AG20443 (cell line): ENCODE results near the gene LETMD1.
"Not testable (repeated sequence)": the region's sequence is repeated elsewhere in the genome, so short reads cannot be mapped to it uniquely, and the experiment has no call there.

Source experiments
- DNase-seq: peaks from one replicate; pipeline ENCODE4 v3.0.0; 2012; ENCODE audit warnings: low spot score, mixed read lengths

LETMD1 gene, protein sequence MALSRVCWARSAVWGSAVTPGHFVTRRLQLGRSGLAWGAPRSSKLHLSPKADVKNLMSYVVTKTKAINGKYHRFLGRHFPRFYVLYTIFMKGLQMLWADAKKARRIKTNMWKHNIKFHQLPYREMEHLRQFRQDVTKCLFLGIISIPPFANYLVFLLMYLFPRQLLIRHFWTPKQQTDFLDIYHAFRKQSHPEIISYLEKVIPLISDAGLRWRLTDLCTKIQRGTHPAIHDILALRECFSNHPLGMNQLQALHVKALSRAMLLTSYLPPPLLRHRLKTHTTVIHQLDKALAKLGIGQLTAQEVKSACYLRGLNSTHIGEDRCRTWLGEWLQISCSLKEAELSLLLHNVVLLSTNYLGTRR

DNA sequence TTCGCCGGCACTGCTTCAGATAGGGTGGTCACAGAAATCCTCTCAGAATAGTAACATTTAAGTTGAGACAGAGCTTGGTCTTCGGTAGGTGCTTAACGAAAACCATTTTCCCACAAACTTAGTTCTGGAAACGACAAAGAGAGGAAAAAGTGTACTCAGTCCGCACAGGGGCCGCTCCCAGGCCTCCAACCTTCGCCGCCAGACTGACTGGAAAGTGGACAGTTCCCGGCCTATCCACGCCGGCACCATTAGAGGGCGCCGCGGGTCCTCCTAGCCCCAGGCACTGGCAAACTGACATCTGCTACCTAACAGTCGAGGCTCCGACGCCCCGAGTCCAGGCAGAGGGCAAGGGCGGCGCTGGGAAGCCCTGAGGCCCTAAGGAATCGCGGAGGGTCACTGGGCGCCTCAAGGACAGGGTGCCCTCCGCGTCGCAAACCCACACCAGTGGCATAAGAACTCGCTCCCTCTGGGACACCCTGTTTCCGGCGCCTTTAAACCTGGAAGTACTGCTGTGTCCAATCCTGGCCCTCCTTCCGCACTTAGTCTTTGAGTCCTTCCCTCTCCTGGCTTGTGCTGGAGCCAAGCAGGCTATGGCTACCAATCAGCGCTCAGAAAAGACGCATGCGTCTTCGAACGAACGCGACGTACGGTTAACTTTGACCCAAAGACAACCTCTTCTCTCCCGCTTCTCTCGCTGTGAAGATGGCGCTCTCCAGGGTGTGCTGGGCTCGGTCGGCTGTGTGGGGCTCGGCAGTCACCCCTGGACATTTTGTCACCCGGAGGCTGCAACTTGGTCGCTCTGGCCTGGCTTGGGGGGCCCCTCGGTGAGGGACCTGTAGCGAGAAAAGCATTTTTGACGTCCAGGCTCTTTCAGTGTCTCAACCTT lies at the start of gene LETMD1:
Gene LETMD1 (plus strand): TSS at position 673 of the 886 bp plus-strand sequence. CDS start 30 bp downstream, at position 703.
- DNase-seq = peak; percentile 96

DNA sequence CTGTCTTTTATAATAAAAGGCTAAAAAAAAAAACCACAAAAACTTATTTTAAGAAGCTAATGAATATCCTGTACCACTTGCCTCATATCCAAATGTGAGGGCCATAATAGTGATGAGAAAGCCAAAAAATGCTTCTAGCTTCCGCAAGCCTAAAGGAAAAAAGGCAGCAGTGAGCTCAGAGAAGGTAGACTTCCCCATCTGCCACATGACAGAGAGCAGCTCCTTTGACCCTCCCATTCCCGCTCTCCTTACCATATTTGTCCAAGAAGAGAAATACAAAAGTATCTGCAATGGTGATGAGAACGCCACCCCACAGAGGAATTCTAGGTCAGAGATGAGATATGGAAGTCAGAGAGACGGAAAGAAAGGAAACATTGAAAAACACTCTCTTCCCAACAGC lies 49.0 kb upstream of the LETMD1 start:
- DNase-seq = no peak

DNA sequence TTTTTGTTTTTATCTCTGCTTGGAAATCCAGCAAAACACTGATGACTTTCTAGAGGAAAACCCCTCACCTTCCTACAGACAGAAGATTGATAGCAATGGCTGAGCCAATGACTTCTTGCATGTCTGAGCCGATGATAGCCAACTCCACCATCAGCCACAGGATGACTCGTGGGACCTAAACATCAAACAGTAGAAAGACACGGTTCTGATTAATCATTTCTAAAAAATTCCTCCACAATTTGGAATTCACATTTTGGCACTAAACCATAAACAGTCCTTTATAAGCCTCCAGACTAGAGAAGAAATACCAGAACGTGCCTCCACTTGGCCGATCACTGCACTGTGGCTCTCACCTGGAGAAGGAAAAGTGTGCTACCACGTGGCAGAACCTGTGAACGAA lies 47.9 kb upstream of the LETMD1 start:
- DNase-seq = peak; percentile 57

DNA sequence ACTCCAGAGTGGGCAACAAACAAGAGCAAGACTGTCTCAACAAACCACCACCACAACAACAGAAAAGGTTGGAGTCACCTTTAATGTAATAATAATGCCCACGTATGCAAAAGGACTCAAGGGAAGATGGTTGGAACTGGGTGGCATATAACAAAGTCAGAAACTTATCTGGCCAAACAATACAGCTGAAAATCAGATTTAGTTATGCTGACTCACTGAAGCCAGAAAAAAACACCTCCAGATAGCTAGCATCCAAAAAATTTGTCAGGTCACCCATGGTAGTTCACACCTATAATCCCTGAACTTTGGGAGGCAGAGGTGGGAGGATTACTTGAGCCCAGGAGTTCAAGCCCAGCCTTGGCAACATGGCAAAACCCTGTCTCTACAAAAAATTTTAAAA lies 46.3 kb upstream of the LETMD1 start:
- DNase-seq = no peak

DNA sequence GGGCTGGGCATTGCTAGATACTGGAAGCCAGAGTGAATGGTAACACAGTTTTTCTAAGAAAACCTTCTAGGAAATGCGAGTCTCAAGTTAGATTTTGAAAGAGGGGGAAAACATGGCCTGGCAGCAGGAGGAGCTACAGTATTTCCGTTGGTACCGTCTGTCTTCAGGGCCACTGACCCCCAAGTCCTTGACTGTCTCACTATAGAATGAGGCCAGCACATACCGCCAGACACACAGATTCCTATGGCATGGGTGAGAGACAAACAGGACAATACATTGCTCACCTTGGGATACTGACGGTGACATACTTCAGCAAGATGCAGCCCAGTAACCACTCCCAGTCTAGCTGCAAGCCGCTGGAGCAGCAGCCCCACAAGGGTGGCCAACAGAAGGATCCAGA lies 43.6 kb upstream of the LETMD1 start:
- DNase-seq = no peak

DNA sequence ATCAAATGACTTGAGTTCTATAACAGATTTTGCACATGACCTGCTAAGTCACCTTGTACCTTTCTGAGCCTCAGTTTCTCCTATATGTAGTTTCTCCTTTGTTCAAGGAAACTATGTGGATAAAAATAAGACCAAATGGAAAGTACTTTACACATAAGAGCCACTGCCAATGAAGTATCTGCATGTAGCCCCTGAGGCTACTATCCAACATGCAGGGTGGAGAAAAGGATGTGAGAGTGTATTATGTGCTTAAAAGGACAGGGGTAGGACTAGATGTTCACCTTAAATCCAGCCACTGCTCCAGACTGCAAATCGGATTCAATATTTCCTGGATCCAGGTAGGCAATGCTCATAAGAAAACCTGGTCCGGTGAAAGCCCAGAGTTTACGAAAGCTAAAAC lies 43.1 kb upstream of the LETMD1 start:
- no peak for DNase-seq

DNA sequence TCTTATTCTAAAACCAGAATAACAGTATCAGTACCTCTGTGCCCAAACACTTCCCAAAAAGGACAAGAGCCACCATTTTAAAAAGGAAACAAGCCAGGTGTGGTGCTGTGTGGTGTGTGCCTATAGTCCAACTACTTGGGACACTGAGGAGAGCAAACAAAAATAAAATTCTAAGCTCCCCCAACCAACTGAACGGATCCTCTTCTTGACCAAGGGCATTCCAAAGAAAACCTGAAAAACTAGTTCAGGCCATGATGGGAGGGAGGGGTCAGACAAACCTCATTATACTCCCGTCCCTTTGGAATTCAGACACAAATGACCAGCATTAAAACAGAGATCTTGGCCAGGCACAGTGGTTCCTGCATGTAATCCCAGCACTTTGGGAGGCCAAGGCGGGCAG lies 42.5 kb upstream of the LETMD1 start:
- DNase-seq = no peak

DNA sequence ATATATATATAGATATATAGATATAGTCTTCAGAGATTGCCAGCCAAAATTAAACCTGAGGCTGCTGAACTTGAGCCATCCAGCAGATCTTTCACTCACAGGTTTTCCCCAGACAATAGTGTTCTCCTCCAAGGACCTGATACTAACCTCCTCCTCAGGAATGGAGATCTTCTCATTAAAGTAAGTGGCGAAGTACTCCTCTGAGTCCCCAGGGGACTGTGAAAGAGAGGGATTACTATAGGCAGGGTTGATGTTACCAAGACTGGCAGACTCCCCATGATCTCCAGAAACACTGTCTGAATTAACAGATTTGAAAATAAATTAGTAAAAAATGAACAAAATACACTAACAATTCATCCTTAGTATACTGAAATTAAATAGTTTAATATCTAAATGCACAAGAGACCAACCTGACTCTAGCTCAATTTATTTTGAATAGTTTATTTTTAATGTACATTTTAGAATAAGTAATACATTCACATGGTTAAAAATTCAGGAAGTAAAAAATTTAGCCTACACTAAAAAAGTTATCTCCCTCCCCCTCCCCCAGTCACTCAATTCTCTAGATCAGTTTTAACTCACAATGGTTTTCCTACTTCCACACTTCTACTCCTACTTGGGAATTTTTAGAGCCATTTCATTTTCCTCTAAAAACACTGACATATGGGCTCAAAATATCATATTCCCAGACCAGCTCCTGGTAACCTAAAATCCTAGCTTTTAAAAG lies 39.6 kb upstream of the LETMD1 start:
- DNase-seq = no peak

DNA sequence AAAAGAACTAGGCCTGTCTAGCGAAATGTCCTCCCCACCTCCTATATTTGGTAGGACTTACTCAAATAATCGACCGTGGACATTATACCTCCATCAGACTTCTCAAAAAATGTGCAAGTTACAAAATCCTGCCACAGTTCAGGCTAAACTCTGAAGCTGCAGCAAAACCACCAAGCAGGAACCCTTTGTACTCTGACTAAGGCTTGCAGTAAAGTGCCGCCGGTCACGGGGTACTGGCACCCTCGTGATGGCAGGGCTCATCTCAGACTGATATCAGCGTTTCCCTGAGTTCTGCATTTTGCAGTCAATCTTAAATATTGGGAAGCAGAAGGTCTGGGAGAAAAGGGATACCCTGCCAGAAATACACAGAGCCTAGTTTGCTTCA lies 39.1 kb upstream of the LETMD1 start:
- no peak for DNase-seq

DNA sequence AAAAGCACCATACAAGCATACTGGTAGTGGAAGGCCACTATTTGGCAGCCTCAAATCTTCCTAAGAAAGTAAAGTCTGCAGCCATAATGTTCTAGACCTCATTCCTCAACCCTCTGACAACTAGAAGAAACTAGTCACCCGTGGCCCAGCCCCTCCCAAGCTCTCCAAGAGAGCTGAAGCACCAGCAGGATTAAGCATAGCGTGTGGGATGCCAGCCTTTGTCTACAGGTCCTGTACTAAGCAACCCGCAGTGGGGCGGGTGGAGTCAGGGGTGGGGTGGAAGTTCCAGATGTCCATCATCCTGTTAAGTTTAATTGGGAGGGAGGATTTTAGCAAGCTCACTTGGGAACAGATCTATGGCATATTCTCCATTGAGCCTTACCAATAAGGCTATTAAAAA lies 36.2 kb upstream of the LETMD1 start:
- DNase-seq = peak; percentile 43

DNA sequence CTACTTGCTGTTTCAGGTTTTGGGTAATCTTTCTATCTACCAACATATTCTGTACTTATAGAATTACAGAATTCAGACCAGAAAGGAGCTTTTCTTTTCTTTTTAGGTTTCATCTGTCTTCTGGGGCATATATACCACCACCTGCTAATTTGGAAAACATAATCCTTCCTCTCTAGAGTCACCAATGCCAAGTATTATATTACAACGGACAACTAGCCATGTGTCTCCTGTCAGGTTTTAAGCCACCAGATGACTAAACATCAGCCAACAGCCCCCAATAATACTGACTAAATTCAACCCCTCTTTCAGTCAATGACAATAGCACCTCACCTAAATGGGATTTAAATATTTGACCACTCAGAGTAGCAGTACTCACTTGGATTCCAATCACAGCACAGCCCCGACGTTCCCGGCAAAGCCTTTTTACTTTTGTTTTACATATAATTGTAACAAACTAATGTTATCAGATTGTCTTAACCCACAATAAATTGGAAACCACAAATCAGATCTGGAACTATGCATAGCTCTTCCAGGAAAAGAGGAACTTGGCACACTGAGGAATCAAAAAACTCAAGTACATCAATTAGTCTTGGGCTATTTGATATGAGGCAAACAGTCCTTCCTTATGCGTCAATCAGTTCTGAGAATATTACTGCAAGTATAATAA lies 35.4 kb upstream of the LETMD1 start:
- no peak for DNase-seq

DNA sequence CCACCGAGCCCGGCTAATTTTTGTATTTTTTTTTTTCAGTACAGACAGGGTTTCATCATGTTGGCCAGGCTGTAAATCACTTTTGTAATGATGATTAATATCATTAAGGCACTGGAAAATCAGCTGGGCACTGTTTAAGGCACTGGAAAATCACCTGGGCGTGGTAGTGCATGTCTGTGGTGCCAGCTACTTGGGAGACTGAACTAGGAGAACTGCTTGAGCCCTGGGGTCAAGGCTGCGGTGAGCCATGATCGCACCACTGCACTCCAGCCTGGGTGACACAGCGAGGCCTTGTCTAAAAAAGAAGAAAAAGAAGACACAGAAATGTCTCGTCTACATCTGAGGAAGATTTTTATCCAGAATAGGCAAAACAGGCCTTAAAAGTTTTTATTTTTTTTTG lies 34.7 kb upstream of the LETMD1 start:
- DNase-seq = no peak

DNA sequence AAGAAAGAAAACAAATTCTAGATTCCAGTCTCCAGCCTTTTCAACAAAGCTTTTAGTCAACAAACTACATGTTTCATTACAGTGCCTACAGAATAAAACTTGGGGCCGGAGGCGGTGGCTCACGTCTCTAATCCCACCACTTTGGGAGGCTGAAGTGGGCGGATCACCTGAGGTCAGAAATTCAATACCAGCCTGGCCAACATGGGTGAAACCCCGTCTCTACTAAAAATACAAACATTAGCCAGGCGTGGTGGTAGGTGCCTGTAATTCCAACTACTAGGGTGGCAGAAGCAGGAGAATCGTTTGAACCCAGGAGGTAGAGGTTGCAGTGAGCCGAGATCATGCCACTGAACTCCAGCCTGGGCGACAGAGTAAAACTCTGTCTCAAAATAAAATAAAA lies 33.7 kb upstream of the LETMD1 start:
- not testable (repeated sequence) for DNase-seq

DNA sequence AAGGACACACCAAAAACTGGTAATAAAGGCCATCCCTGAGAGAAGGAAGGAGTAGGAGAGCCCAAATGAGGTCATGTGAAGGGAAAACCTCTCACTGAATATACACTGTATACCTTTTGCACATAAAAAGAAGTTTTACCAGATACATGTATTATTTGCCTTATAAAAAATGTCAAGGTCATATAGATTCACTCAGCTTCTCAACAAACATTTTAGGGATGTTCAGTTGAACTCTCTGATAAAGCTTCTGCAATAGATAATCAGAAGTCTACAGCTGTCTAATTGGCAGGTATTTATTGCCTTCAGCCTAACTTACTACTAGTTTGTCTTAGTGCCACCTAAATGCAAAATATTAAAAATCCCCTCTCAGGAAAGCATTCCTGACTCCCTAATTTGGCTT lies 30.7 kb upstream of the LETMD1 start:
- no peak for DNase-seq

DNA sequence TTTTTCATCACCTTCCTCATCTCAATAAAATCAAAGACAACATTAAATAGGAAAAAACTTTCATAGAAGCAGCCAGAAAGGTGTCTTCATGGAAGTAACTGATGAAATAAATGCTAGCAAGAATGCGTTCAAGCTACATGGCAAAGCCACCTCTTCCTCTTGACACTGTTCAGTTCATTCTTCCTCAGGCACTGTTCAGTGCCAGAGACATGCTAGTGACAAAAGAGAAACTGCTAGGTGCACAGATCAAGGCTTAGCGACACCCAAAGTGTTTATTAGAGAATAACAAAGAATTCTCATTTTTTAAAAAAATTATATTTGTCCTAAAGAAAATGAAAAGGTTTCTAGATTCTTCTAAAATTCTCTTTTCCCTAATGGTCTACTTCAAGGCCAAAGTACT lies 29.2 kb upstream of the LETMD1 start:
- DNase-seq = no peak

DNA sequence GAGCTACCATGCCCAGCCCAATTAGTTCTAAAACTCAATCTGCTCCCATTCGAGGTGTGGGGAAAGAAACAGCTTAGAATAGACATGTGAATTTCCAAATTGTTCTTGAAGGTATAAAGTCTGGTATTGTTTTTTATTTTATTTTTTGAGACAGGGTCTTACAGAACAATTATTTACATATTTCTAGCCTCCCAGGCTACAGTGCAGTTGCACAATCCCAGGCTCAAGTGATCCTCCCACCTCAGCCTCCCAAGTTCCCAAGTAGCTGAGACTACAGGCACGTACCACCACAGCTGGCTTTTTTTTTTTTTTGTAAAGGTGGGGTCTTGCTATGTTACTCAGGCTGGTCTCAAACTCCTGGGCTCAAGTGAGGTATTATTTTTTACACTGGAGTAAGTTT lies 28.2 kb upstream of the LETMD1 start:
- DNase-seq = no peak

DNA sequence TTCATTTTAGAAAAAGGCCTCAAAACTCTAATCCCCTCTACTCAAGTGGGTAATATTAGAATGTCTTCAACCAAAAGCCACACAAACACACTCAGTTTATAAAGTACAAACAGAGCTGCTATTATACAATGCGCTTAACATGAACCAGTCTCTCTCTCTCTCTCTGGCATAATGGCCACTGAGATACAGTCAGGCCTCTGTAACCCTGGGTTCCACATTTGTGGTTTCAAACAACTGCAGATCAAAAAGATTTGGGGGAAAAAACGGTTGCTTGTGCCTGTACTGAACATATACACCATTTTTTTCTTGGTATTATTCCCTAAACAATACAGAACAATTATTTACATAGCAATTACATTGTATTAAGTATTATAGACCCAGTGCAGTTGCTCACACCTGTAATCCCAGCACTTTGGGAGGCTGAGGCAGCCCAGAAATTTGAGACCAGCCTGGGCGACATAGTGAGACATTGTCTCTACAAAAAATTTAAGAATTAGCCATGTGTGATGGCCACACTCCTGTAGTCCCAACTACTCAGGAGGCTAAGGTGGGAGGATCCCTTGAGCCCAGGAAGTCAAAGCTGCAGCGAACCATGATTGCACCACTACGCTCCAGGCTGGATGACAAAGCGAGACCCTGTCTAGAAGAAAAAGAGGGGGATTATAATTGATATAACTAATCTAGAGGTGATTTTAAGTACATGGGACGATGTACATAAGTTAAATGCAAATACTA lies 27.5 kb upstream of the LETMD1 start:
- DNase-seq = no peak

DNA sequence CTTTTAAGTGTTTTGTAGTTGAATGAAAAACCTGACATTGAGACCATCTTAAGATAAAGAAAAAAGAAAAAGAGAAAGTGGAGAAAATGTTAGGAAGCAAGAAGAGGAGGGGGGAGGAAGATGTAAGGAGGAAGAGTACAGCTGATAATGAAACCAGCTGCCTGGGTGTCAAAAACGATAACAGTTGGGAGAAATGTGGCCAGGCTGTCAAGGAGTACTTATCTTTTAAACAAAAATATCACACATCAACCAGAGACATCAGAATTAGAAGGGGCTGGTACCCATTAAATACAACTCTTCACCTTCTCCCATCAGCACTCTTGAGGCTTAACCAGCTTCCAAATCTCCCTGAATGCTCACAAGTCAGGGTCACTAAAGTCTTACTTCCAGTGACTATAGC lies 26.4 kb upstream of the LETMD1 start:
- DNase-seq = no peak

DNA sequence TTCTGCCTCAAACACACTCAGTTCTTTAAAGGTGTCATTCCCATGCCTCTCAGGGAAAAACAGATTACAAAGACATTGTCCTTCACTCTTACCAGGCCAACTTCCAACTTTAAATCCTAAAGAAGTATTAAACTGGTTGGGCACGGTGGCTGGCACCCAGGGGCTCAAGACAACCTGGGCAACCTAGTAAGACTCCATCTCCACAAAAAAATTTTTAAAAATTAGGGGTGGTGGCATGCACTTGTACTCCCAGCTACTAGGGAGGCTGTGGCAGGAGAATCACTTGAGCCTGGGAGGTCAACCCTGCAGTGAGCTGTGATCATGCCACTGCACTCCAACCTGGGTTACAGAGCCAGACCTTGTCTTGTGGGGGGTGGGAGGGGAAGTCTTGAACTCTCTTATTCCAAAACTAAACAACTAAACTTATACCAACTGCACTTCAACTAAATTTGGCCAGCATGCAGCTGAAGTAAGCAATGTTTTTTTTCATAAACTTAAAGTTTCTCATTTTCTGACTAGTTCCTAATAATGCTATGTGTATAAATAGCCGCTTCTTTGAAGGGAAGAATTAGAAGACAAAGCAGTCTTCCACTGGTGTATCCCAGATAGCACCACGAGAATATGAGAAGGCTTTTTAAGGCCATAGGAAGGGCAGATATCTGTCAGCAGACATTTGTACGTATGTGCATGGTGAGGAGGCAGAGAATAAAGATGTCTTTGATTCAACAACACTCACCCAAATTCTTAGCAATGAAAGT lies 24.3 kb upstream of the LETMD1 start:
- DNase-seq = no peak

DNA sequence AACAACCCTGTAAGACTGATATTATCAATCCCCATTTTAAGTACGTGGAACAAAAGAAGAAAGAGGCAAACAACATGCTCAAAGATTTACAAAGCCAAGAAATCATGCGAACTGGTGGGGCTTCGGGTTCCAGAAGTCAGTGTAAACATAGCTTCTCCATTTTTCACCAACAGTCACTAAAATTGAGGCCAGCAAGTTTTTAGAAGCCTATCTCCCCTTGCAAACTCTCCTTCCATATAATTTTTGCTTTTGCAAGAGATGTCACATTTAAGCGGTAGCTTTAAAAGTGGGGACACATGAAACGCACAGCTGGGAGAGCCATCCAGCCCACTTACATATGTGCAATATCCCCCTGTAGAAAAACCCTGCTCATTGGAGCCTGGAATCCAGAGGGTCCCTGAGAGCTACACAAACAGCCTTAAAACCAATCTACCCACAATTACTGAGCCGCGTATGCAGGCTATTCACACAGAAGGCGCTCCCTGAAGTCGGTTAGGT lies 22.7 kb upstream of the LETMD1 start:
- DNase-seq = no peak
